Panc1 (cell line): ENCODE data around the gene RPS6KA4.

ENCODE experiments used
- POLR2AphosphoS5 ChIP-seq: IDR thresholded peaks from 2 replicates; pipeline ENCODE4 v1.6.1; 2012; ENCODE audit warnings: mild to moderate bottlenecking, low read depth, low read length, moderate library complexity
- SIN3A ChIP-seq: IDR thresholded peaks from 2 replicates; pipeline ENCODE4 v1.6.1; 2012; ENCODE audit warnings: low read depth, mild to moderate bottlenecking, low read length, moderate library complexity, borderline replicate concordance; ENCODE audit not compliant: insufficient read depth
- TF ChIP-seq, protein P1 (sequence below): fragments of 450-650 bp; IDR thresholded peaks from 2 replicates; pipeline ENCODE4 v1.5.1; 2017; ENCODE audit warnings: mild to moderate bottlenecking

DNA sequence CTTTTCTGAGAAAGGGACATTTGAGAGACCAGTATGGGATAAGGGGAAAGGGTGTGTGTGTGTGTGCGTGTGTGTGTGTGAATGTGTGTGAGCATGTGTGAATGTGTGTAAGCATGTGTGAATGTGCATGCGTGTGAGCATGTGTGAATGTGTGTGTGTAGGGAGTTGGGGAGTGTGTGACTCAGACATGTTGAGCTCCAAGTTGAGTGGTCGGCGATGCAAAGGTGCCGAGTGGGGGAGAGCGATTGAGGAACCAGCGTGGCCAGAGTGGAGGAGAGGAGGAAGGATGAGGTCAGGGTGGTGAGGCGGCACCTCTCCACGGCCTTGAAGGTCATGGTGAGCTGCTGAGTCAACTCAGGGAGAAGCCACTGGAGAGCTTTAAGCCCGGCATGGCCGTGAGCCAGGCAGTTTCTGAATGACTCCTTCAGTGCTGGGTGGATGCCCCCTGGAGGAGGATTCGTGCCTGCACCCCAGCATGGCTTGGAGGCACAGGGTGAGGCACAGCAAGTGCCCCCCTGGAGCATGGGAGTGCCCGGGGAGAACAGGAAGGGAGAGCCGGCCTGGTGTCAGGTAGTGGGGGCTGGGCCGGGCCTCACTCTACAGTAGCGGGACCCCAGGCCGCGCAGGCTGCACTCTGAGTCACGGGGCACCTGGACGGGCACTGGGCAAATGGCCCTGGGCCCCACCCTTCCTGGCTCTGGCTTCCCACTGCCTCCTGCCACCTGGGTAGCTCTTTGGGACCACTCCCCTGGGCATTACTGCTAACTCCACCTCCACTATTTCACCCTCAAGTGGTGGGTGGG, 27.2 kb upstream of the RPS6KA4 start:
- TF ChIP-seq, protein P1, sequence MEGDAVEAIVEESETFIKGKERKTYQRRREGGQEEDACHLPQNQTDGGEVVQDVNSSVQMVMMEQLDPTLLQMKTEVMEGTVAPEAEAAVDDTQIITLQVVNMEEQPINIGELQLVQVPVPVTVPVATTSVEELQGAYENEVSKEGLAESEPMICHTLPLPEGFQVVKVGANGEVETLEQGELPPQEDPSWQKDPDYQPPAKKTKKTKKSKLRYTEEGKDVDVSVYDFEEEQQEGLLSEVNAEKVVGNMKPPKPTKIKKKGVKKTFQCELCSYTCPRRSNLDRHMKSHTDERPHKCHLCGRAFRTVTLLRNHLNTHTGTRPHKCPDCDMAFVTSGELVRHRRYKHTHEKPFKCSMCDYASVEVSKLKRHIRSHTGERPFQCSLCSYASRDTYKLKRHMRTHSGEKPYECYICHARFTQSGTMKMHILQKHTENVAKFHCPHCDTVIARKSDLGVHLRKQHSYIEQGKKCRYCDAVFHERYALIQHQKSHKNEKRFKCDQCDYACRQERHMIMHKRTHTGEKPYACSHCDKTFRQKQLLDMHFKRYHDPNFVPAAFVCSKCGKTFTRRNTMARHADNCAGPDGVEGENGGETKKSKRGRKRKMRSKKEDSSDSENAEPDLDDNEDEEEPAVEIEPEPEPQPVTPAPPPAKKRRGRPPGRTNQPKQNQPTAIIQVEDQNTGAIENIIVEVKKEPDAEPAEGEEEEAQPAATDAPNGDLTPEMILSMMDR, result no peak; the same call in 1 of the 2 replicates
- TF ChIP-seq POLR2AphosphoS5, result no peak
- no peak for TF ChIP-seq SIN3A
